Activated CD4-positive, alpha-beta memory T cell treated with anti-CD3 and anti-CD28 coated beads, Interleukin-2, amount 10 ng/mL, durations not matched to agents 7 days and 5 days (primary cell): ENCODE measurements around the gene KDM6A. TPM values are rescaled to one million over a fixed set of nuclear protein-coding genes. Genes with fewer than 3 reads are reported as not detected.
A peak's percentile ranks its signal among the peaks of the same experiment; 100 is the strongest.
"Not testable (repeated sequence)": the region's sequence is repeated elsewhere in the genome, so short reads cannot be mapped to it uniquely, and the experiment has no call there.

ENCODE experiments used
- CTCF ChIA-PET: fragments of 350-600 bp; sonication (Branson Sonifier 250); formaldehyde crosslinking; loops from one replicate; lab custom pipeline; 2021; ENCODE audit warnings: antibody characterized with exemption, inconsistent platforms; lab: Charles Lee
- POLR2A ChIA-PET: fragments of 350-600 bp; sonication (Branson Sonifier 250); formaldehyde crosslinking; loops from one replicate; lab custom pipeline; 2021; ENCODE audit warnings: antibody characterized with exemption; lab: Charles Lee
- DNase-seq: peaks from one replicate; pipeline ENCODE4 v3.0.0-alpha.2; 2020
- H3K27ac Mint-ChIP-seq: one replicate; pipeline ENCODE4 v1.8.0; 2021; ENCODE audit warnings: mild to moderate bottlenecking, mixed read lengths
- H3K27me3 Mint-ChIP-seq: one replicate; pipeline ENCODE4 v1.8.0; 2021; ENCODE audit warnings: mixed read lengths
- H3K36me3 Mint-ChIP-seq: one replicate; pipeline ENCODE4 v1.8.0; 2021; ENCODE audit warnings: low read depth, mixed read lengths
- H3K4me1 Mint-ChIP-seq: one replicate; pipeline ENCODE4 v1.8.0; 2021; ENCODE audit warnings: mixed read lengths
- H3K4me3 Mint-ChIP-seq: one replicate; pipeline ENCODE4 v1.8.0; 2021; ENCODE audit warnings: mild to moderate bottlenecking, mixed read lengths
- H3K9me3 Mint-ChIP-seq: one replicate; pipeline ENCODE4 v1.8.0; 2021; ENCODE audit warnings: mixed read lengths
- total RNA-seq, 2 experiments: library from RNA; stranded (reverse); gene quantifications; one replicate each; pipeline ENCODE4 v1.2.3, GENCODE V29; 2021

The KDM6A gene
- total RNA-seq, 2 experiments from 2014 or later: 27.2 to 28.0 TPM

DNA sequence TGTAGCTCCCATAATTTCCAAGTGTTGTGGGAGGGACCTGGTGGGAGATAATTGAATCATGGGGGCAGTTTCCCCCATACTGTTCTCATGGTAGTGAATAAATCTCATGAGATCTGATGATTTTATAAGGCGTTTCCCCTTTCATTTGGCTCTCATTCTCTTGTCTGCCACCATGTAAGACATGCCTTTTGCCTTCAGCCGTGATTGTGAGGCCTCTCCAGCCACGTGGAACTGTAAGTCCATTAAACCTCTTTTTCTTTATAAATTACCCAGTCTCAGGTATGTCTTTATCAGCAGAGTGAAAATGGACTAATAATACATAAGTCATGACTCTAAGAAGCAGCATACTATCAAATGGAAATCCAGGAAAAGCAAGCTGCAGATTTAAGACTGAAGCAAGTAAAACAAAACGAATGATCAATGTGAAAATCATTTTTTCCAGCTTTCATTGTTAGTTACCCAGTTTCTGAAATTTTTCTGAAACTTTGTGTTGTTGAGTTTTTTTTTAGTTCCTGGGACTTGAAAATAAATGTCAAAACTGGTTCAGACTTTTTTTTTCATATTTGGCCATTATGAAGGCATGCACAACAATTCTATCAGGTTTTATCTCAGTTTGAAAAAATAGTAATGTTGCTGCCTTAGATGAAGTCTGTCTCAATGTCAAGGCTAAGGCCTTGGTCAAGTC is 262.5 kb downstream of the KDM6A start:
- H3K36me3 Mint-ChIP-seq, DNase-seq, H3K4me1 Mint-ChIP-seq, CTCF ChIA-PET, H3K27ac Mint-ChIP-seq, H3K9me3 Mint-ChIP-seq, H3K27me3 Mint-ChIP-seq, POLR2A ChIA-PET, H3K4me3 Mint-ChIP-seq: not testable (repeated sequence)

DNA sequence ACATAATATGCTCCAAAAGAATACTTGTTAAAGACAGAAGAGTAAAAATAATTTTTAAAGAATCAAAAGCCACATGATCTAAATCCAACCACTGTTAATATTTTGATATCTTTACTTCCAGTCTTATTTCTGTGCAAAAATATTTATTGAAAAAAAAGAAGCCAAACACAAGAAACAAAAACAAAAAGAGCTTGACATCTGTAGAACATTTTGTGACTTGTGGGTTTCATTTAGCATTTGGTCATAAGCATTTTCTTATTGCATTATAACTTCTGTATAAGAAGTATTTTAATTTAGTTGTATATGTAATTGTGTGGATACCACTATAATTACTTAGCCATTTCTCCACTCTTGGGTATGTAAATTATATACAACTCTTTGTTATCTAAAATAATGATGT is 264.5 kb downstream of the KDM6A start:
- no peak overlapping the region for H3K4me3 Mint-ChIP-seq
- ChIA-PET CTCF (no interaction called here), POLR2A (interaction anchor here (0.6 to 0.7 kb wide), 2 partner anchors 128 to 272 kb away, joined by 3 read pairs; no protein-coding TSS in a partner anchor)
- H3K9me3 Mint-ChIP-seq: no peaks in the 10 kb centered on the region
- H3K27ac Mint-ChIP-seq: no peak overlapping the region
- no peak for DNase-seq
- no peaks in the 10 kb centered on the region for H3K4me1 Mint-ChIP-seq
- H3K36me3 Mint-ChIP-seq: no peaks in the 10 kb centered on the region
- no peaks in the 10 kb centered on the region for H3K27me3 Mint-ChIP-seq

DNA sequence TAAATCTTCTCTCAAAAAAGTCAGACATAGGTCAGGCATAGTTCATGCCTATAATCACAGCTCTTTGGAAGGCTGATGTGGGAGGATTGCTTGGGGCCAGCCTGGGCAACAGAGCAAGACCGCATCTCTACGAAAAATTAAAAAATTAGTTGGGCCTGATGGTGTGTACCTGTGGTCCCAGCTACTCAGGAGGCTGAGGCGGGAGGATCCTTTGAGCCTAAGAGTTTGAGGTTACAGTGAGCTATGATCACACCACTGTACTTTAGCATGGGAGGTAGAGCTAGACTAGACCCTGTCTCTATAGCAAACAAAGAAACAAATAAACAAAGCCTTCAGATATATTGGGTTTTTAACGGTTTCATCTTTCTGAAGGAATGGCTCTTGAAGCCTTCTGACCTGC is 265.5 kb downstream of the KDM6A start:
- no peaks in the 10 kb centered on the region for H3K4me1 Mint-ChIP-seq

DNA sequence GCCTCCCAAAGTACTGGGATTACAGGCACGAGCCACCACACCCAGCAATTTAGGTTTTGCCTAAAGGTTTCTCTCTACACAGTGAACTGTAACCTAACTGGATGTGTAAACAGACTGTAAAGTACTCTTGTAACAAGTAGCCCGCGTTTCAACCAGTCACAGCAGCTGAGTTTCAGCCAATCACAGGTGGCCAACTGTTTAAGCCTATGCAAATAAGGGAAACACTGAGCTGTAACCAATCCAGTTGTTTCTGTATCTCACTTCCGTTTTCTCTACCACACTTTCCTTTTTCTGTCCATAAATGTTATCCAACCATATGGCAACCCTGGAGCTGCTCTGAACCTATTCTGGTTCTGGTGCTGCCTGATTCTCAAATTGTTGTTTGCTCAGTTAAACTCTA is 267.8 kb downstream of the KDM6A start:
- no peak for DNase-seq
- Mint-ChIP-seq H3K27ac (no peak overlapping the region), H3K9me3 (no peaks in the 10 kb centered on the region), H3K4me1 (no peaks in the 10 kb centered on the region), H3K4me3 (no peak overlapping the region), H3K27me3 (no peaks in the 10 kb centered on the region), H3K36me3 (no peaks in the 10 kb centered on the region)
- POLR2A ChIA-PET: no interaction called here
- CTCF ChIA-PET: no interaction called here

More for the DNA sequence above, 265.5 kb downstream of the KDM6A start:
- H3K9me3 Mint-ChIP-seq: no peaks in the 10 kb centered on the region
- POLR2A ChIA-PET: no interaction called here
- DNase-seq: no peak
- H3K36me3 Mint-ChIP-seq: no peaks in the 10 kb centered on the region
- H3K4me3 Mint-ChIP-seq: no peak overlapping the region
- CTCF ChIA-PET: no interaction called here
- no peaks in the 10 kb centered on the region for H3K27me3 Mint-ChIP-seq
- peak overlapping the region; percentile 4 for H3K27ac Mint-ChIP-seq

DNA sequence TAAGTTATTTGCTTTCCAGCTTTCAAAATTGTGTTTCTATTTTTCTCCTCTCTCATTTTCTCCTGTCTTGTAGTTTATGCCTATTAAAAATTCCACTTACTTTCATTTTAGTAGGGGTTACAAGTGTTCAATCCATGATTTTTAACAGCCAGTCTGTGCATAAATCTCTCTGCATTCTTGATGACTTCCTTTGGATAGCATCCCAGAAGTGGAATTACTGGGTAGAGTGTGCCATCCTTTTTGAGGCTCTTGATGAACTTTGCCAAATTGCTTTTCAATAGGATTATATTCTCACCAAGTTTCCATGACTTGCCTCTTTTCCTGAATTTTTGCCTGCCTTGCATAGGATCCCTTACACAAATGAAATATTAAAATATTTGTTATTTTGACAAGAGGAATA is 269.2 kb downstream of the KDM6A start:
- Mint-ChIP-seq H3K27ac (no peak overlapping the region), H3K4me3 (no peak overlapping the region), H3K36me3 (no peaks in the 10 kb centered on the region), H3K27me3 (no peaks in the 10 kb centered on the region), H3K9me3 (no peaks in the 10 kb centered on the region), H3K4me1 (no peaks in the 10 kb centered on the region)
- POLR2A ChIA-PET: no interaction called here
- no peak for DNase-seq
- CTCF ChIA-PET: no interaction called here

DNA sequence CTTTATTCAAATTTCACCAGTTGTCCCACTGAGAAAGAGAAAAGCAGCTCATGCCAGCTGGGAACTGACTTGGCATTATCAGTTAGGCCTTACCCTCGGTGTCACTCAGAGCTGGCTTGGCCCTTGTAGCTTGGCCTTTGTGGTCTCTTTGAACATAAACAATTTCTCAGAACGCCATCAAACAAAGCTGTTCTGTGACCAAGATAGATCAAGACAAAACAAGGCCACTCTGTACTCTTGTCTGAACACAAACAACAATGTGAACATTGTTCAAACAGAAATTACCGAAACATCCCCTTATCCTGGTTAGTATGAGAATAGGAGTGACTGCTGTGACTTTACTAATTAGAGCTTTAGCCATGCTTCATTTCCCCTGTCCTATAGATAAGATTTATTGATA is 270.5 kb downstream of the KDM6A start:
- ChIA-PET POLR2A (no interaction called here), CTCF (no interaction called here)
- DNase-seq: no peak
- H3K27me3 Mint-ChIP-seq: no peaks in the 10 kb centered on the region
- no peak overlapping the region for H3K4me3 Mint-ChIP-seq
- H3K36me3 Mint-ChIP-seq: no peaks in the 10 kb centered on the region
- H3K27ac Mint-ChIP-seq: no peak overlapping the region
- H3K4me1 Mint-ChIP-seq: no peaks in the 10 kb centered on the region
- no peaks in the 10 kb centered on the region for H3K9me3 Mint-ChIP-seq

DNA sequence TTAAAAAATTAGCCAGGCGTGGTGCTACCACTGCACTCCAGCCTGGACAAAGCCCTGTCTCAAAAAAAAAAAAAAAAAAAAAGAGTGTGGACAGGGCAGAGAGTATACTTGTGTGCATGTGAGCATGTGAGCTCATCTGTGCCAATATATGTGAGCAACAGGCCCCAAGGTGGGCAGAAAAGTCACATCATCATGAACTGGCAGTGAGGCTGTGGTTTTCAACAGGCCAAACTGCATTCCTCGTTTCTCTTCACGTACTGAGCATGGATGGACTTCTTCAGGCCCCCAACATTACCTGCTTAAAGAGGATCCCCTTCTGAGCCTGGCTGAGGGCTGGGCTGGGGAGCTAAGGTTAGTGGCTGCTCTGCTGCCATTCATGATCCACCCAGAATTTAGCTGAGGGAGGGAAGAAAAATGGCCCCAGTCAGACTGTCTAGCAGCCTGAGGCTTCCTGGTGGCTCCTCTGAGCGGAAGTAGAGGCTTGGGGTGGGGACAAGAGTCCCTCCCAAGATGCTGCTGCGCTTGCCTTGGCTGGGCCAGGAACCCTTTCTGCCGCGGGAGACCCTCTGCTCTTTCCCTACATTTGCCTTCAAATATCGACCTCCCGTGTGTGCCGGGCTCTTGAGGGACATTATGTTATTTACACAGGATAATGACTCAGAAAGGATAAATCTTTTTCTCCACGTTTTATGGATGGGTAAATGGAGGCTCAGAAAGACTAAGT is 272.7 kb downstream of the KDM6A start:
- H3K4me1 Mint-ChIP-seq: no peaks in the 10 kb centered on the region
- ChIA-PET POLR2A (no interaction called here), CTCF (no interaction called here)
- H3K9me3 Mint-ChIP-seq: no peaks in the 10 kb centered on the region
- H3K36me3 Mint-ChIP-seq: no peaks in the 10 kb centered on the region
- no peak for DNase-seq
- no peak overlapping the region for H3K4me3 Mint-ChIP-seq
- no peaks in the 10 kb centered on the region for H3K27me3 Mint-ChIP-seq
- no peak overlapping the region for H3K27ac Mint-ChIP-seq

DNA sequence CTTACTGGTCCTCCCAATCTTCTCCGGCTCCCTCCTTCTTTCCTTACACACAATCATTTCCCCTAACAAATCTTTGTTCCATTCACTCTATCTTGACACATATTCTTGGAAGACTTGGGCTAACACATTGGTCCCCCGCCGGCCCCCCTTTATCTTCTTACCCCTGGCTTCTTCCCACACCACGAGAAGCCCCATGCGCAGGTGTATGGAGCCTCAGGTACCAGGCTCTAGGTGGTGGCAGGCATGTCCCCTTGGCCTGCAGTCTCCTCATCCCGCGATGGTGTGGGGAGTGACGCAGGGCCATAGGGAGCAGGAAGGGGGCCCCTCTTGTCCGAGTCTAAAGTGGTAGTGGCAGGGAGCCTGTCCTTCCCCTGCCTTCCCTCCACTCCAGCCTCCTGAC is 277.8 kb downstream of the KDM6A start:
- no peak overlapping the region for H3K27ac Mint-ChIP-seq
- DNase-seq: no peak
- H3K27me3 Mint-ChIP-seq: no peaks in the 10 kb centered on the region
- ChIA-PET CTCF (no interaction called here), POLR2A (no interaction called here)
- H3K9me3 Mint-ChIP-seq: no peaks in the 10 kb centered on the region
- no peaks in the 10 kb centered on the region for H3K4me1 Mint-ChIP-seq
- no peaks in the 10 kb centered on the region for H3K36me3 Mint-ChIP-seq
- no peak overlapping the region for H3K4me3 Mint-ChIP-seq

DNA sequence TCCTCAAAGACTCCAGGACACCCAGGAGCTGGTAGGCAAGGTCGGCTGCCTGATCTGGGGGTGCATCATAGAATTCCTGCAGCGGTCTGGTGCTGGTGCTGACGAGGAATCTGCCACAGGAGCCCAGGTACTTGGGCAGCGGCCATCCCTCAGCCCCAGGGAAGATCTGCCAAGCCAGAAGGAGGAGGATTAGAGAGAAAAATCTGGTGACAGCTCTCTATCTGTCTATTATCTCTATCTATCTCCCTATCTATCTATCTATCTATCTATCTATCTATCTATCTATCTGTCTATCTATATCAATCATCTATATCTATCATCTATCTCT is 281.0 kb downstream of the KDM6A start:
- Mint-ChIP-seq H3K36me3 (no peaks in the 10 kb centered on the region), H3K27ac (no peak overlapping the region), H3K4me3 (no peak overlapping the region), H3K9me3 (no peaks in the 10 kb centered on the region), H3K4me1 (no peaks in the 10 kb centered on the region), H3K27me3 (no peaks in the 10 kb centered on the region)
- CTCF ChIA-PET: no interaction called here
- POLR2A ChIA-PET: no interaction called here
- no peak for DNase-seq

DNA sequence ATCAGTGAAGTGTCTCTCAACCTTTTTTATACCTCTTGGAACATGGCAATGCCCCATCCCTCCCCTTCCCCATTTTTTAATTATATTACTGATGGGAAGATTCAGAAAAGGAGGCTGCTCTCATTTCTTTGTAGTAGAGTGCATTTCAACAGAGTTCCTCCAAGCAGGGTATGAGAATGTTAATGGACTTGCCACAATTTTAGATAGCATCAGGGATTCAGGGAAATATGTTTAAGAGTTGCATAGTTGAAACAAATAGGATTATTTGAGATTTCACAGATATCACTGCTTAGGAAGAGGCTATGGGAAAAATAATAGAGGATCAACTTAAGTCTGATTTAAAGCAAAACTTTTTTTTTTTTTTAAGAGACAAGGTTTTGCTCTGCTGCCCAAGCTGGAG is 281.5 kb downstream of the KDM6A start:
- Mint-ChIP-seq H3K27ac (no peak overlapping the region), H3K9me3 (no peaks in the 10 kb centered on the region), H3K27me3 (no peaks in the 10 kb centered on the region), H3K36me3 (no peaks in the 10 kb centered on the region), H3K4me1 (no peaks in the 10 kb centered on the region), H3K4me3 (no peak overlapping the region)
- ChIA-PET CTCF (no interaction called here), POLR2A (no interaction called here)
- DNase-seq: no peak

DNA sequence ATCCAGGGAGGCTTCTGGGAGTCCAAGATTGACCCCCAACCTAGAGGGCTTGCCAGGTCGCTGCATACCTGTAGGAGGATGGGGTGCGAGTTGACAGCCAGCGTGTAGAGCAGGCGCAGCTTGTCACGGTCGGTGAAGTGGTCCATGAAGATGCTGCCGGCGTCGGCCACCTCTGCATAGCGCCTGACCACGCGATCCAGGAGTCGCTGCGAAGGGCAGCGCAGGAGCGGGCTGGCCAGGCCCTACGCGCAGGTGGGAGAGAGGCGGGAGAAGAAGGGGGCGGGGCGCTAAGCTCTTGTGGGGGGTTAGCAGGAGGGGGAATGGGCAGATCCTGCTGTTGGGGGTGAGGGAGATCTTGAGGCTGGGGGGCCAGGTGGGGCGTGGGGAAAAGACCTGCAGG is 284.7 kb downstream of the KDM6A start:
- H3K4me3 Mint-ChIP-seq: no peak overlapping the region
- no peaks in the 10 kb centered on the region for H3K27me3 Mint-ChIP-seq
- peaks cover 3% of the 10 kb centered on the region for H3K9me3 Mint-ChIP-seq
- CTCF ChIA-PET: no interaction called here
- DNase-seq: no peak
- no peak overlapping the region for H3K27ac Mint-ChIP-seq
- H3K36me3 Mint-ChIP-seq: no peaks in the 10 kb centered on the region
- POLR2A ChIA-PET: no interaction called here
- no peaks in the 10 kb centered on the region for H3K4me1 Mint-ChIP-seq

Other genes starting within 250 kb of the KDM6A start
- not detected for gene DUSP21, start 29.2 kb upstream of the KDM6A start, total RNA-seq